GM12892 (cell line): ENCODE results near the gene FANCC.
"Not testable (repeated sequence)": the region's sequence is repeated elsewhere in the genome, so short reads cannot be mapped to it uniquely, and the experiment has no call there.

Experiments used
- DNase-seq: peaks from one replicate; pipeline ENCODE4 v3.0.0; 2011; ENCODE audit not compliant: insufficient read length
- FAIRE-seq: peaks from 2 replicates; lab custom pipeline; 2011; peaks lifted over from hg19 to GRCh38; lab: Jason Lieb, UNC
- POLR2A ChIP-seq: IDR thresholded peaks from 2 replicates; pipeline ENCODE4 v1.6.1; 2011; ENCODE audit warnings: low read depth, low read length, control low read depth
- POLR2AphosphoS5 ChIP-seq: IDR thresholded peaks from 2 replicates; pipeline ENCODE4 v1.6.1; 2011; ENCODE audit warnings: low read depth, low read length, control low read depth
- TAF1 ChIP-seq: IDR thresholded peaks from 2 replicates; pipeline ENCODE4 v1.6.1; 2011; ENCODE audit warnings: low read depth, mild to moderate bottlenecking, control low read depth, low read length, borderline replicate concordance

The FANCC gene

GRCh38 chr9:95346021-95346420 is 28.5 kb upstream of the FANCC start:
- TF ChIP-seq TAF1 (no peak), POLR2AphosphoS5 (no peak), POLR2A (no peak)
- FAIRE-seq: no peak
- DNase-seq: no peak

- TF ChIP-seq POLR2A: no peak
- TF ChIP-seq POLR2AphosphoS5: no peak
- no peak for TF ChIP-seq TAF1
- no peak for FAIRE-seq
- no peak for DNase-seq
Measured at GRCh38 chr9:95344735-95345325, 27.3 kb upstream of the FANCC start.

GRCh38 chr9:95343725-95344287 is 26.3 kb upstream of the FANCC start:
- FAIRE-seq (no peak), DNase-seq (no peak)
- no peak for TF ChIP-seq POLR2A
- no peak for TF ChIP-seq POLR2AphosphoS5
- TF ChIP-seq TAF1: no peak

- FAIRE-seq (no peak), DNase-seq (no peak)
- no peak for TF ChIP-seq POLR2AphosphoS5
- no peak for TF ChIP-seq TAF1
- no peak for TF ChIP-seq POLR2A
Measured at GRCh38 chr9:95342571-95342970, 25.1 kb upstream of the FANCC start.

GRCh38 chr9:95341293-95341962 is 23.9 kb upstream of the FANCC start:
- DNase-seq (no peak), FAIRE-seq (peak; percentile 38)
- TF ChIP-seq TAF1 (no peak), POLR2A (no peak), POLR2AphosphoS5 (no peak)

GRCh38 chr9:95338243-95338642 is 20.7 kb upstream of the FANCC start:
- DNase-seq: no peak
- TF ChIP-seq TAF1 (no peak), POLR2A (no peak), POLR2AphosphoS5 (no peak)
- FAIRE-seq: no peak

GRCh38 chr9:95336281-95336680 is 18.8 kb upstream of the FANCC start:
- no peak for FAIRE-seq

GRCh38 chr9:95333426-95333825 is 15.9 kb upstream of the FANCC start:
- TF ChIP-seq TAF1 (no peak), POLR2AphosphoS5 (no peak), POLR2A (no peak)
- no peak for DNase-seq
- FAIRE-seq: no peak

More at GRCh38 chr9:95336281-95336680, 18.8 kb upstream of the FANCC start:
- TF ChIP-seq POLR2A (no peak), POLR2AphosphoS5 (no peak), TAF1 (no peak)
- no peak for DNase-seq

GRCh38 chr9:95332860-95333259 is 15.4 kb upstream of the FANCC start:
- TF ChIP-seq TAF1: no peak
- no peak for TF ChIP-seq POLR2AphosphoS5
- no peak for TF ChIP-seq POLR2A
- DNase-seq (no peak), FAIRE-seq (no peak)

GRCh38 chr9:95330720-95331404 is 13.4 kb upstream of the FANCC start:
- no peak for DNase-seq
- TF ChIP-seq POLR2A (no peak), POLR2AphosphoS5 (no peak), TAF1 (no peak)
- no peak for FAIRE-seq

GRCh38 chr9:95329061-95329460 is 11.6 kb upstream of the FANCC start:
- DNase-seq, FAIRE-seq: not testable (repeated sequence)
